ENCODE results near the gene IRX1. TPM values are rescaled to one million over a fixed set of nuclear protein-coding genes. Genes with fewer than 3 reads are reported as not detected.

The IRX1 gene
- total and polyA plus RNA-seq, 12 donors = 0.07 TPM; not detected in 11

DNA sequence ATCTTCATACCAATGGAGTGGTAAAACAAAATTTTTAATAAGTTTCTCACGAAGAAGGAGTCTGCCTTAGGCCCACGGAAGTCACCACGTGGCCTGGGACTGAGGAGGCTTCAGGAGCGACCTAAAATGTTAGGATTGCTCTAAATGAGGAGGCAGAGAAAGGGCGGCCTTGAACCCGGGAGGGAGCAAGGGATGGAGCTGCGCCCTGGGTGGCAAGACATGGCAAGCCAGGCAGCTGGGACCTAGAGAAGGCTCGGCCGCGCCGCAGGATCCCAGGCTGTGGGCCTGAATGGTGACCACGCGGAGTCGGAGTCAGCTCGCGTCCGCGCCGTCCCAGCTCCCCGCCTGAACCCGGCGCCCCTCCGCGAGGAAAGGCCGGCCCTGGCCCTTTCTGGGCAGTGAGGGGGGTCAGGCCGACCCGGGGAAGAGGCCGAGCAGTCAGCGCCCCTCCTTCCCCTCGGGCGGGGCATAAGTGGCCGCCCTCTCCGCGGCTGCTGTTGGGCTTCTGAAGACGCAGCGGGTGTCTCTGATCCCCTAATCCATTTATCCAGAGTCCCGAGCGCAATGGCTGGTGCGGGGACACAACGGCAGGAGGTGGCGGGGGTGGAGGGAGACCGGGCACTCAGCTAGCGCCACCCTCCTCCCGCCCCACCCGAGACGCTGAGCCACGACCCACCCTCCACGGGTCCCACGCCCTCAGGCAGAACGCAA, 10.6 kb downstream of the IRX1 start:
- DNase-seq = no peak
- no peak overlapping the region for H3K4me3 ChIP-seq
- intact Hi-C loops (cut with DNase I) = no loop called here

GRCh38 chr5:3607541-3608181, 12.0 kb downstream of the IRX1 start:
- H3K27ac ChIP-seq = no peak overlapping the region
- H3K4me1 ChIP-seq (replicated peaks in 1 of 2) = no peaks in the 10 kb centered on the region
- TF ChIP-seq, protein P1, sequence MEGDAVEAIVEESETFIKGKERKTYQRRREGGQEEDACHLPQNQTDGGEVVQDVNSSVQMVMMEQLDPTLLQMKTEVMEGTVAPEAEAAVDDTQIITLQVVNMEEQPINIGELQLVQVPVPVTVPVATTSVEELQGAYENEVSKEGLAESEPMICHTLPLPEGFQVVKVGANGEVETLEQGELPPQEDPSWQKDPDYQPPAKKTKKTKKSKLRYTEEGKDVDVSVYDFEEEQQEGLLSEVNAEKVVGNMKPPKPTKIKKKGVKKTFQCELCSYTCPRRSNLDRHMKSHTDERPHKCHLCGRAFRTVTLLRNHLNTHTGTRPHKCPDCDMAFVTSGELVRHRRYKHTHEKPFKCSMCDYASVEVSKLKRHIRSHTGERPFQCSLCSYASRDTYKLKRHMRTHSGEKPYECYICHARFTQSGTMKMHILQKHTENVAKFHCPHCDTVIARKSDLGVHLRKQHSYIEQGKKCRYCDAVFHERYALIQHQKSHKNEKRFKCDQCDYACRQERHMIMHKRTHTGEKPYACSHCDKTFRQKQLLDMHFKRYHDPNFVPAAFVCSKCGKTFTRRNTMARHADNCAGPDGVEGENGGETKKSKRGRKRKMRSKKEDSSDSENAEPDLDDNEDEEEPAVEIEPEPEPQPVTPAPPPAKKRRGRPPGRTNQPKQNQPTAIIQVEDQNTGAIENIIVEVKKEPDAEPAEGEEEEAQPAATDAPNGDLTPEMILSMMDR (IDR thresholded peaks at IDR 0.05) = no peak
- no peak for TF ChIP-seq POLR2A (IDR thresholded peaks at IDR 0.05)
- no peaks in the 10 kb centered on the region for H3K9me3 ChIP-seq (replicated peaks in 1 of 3)
- intact Hi-C loops (cut with DNase I) = no loop called here
- H3K27me3 ChIP-seq = peaks cover 24% of the 10 kb centered on the region
- H3K4me3 ChIP-seq = no peak overlapping the region
- DNase-seq = no peak
- 44 to 55% (median 48%) methylated on average over 11 of the region's 11 CpGs for WGBS, 4 donors
- H3K36me3 ChIP-seq (replicated peaks in 1 of 2) = no peaks in the 10 kb centered on the region

More for the DNA sequence above, 10.6 kb downstream of the IRX1 start:
- 3 to 14% (median 4%) methylated on average over 7 to 50 of the region's 50 CpGs for WGBS, 4 donors
- Histone ChIP-seq H3K4me1 (replicated peaks in 1 of 2) (no peaks in the 10 kb centered on the region), H3K36me3 (replicated peaks in 1 of 2) (no peaks in the 10 kb centered on the region), H3K27ac (no peak overlapping the region), H3K9me3 (replicated peaks in 1 of 3) (no peaks in the 10 kb centered on the region), H3K27me3 (peaks cover 38% of the 10 kb centered on the region)
- TF ChIP-seq POLR2A (IDR thresholded peaks at IDR 0.05) = no peak
- TF ChIP-seq, protein P1 (IDR thresholded peaks at IDR 0.05) = no peak

DNA sequence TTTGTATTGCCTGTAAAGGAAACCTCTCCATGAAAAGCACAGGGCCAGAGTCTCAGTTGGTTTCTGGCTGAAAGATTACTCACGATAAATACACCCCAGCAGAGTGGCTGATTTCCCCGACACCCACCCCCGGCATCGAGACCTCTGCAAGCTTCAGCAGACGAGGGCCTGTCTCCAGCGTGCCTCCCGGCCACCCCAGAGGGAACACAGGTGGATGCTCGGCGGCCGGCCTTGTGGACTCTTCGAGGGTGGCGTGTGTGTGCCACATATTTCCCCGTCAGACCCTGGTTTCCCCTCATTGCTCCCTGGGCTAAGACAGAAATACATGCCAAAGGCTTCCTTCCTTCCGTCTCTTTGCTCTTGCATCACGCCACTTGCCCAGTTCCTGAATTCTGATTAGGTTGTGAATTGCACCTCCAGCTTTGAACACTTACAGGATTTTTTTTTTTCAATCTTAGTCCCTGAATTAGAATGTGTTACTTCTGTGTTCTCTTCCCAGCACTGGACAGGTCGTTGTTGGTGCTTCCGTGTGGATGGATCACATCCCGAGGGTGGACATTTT, 13.6 kb downstream of the IRX1 start:
- intact Hi-C loops (cut with DNase I) = no loop called here
- H3K27me3 ChIP-seq = peaks cover 11% of the 10 kb centered on the region

GRCh38 chr5:3612591-3613042, 17.0 kb downstream of the IRX1 start:
- TF ChIP-seq POLR2A (IDR thresholded peaks at IDR 0.05) = no peak
- TF ChIP-seq, protein P1 (IDR thresholded peaks at IDR 0.05) = no peak
- Histone ChIP-seq H3K36me3 (replicated peaks in 1 of 2) (no peaks in the 10 kb centered on the region), H3K4me3 (no peak overlapping the region), H3K4me1 (replicated peaks in 1 of 2) (no peaks in the 10 kb centered on the region), H3K9me3 (replicated peaks in 1 of 3) (no peaks in the 10 kb centered on the region), H3K27me3 (no peaks in the 10 kb centered on the region), H3K27ac (no peak overlapping the region)
- WGBS, 4 donors = 49 to 68% (median 62%) methylated on average over 5 of the region's 5 CpGs
- intact Hi-C loops (cut with DNase I) = no loop called here
- DNase-seq = no peak

More for the DNA sequence above, 13.6 kb downstream of the IRX1 start:
- DNase-seq = no peak
- no peaks in the 10 kb centered on the region for H3K9me3 ChIP-seq (replicated peaks in 1 of 3)
- no peaks in the 10 kb centered on the region for H3K4me1 ChIP-seq (replicated peaks in 1 of 2)
- H3K27ac ChIP-seq = no peak overlapping the region
- TF ChIP-seq, protein P1 (IDR thresholded peaks at IDR 0.05) = no peak
- TF ChIP-seq POLR2A (IDR thresholded peaks at IDR 0.05) = no peak
- 62 to 74% (median 68%) methylated on average over 18 of the region's 18 CpGs for WGBS, 4 donors
- H3K4me3 ChIP-seq = no peak overlapping the region
- H3K36me3 ChIP-seq (replicated peaks in 1 of 2) = no peaks in the 10 kb centered on the region
